Sciatic nerve (tissue), 2 donors: ENCODE measurements around the gene ACACB. TPM values are rescaled to one million over a fixed set of nuclear protein-coding genes. Genes with fewer than 3 reads are reported as not detected.
"Not testable (repeated sequence)": the region's sequence is repeated elsewhere in the genome, so short reads cannot be mapped to it uniquely, and the experiment has no call there.

Source experiments
- ATAC-seq: fragments of 200-7000 bp; cut with Tn5 transposase; one replicate; pipeline ENCODE4 v1.9.1; 2020; ENCODE audit warnings: mild to moderate bottlenecking, moderate library complexity
- DNase-seq: peaks from one replicate; pipeline ENCODE4 v3.0.0-alpha.2; 2020; ENCODE audit warnings: low spot score
- intact Hi-C: fragments of 100-400 bp; cut with DNase I; formaldehyde crosslinking; loops from one replicate; pipeline ENCODE4 v1.14.2; 2022
- total RNA-seq: library from RNA; stranded (reverse); fragmentation: NEBNext Ultra II Directional; extraction: Animal tissue kit (Norgen Biotek cat#: 25700); gene quantifications from one replicate; pipeline ENCODE4 v1.2.1, GENCODE V29; 2021
- donor health status: DM: no; HTN: no; CAD: no.
- donor health status: DM: no; HTN: no; CAD: no.

ACACB gene
- total RNA-seq, 1 donor from 2014 or later = 112 TPM

- no peak for DNase-seq
- intact Hi-C loops = no loop called here
- no peak for ATAC-seq
These were observed 46.2 kb downstream of the ACACB start for GRCh38 chr12:109162551-109162950.

DNA sequence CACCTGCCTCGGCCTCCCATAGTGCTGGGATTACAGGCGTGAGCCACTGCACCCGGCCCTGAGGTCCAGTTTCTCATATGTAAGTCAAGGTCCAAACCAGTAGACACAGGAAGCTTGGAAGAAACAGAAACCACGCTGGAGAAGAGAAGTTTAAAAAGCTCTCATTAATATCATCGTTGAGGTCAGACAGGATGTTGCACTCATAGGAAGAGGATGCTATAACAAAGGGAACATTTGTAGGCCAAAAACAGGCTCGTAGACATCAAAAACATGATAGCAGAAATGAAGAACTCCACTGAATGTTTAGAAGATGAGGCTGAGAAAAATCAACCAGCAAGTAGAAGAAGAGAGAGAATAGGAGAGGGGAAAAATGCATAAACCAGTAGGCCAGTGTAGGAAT lies 46.8 kb downstream of the ACACB start:
- intact Hi-C loops = no loop called here
- ATAC-seq = no peak
- peak; percentile 14 for DNase-seq

DNA sequence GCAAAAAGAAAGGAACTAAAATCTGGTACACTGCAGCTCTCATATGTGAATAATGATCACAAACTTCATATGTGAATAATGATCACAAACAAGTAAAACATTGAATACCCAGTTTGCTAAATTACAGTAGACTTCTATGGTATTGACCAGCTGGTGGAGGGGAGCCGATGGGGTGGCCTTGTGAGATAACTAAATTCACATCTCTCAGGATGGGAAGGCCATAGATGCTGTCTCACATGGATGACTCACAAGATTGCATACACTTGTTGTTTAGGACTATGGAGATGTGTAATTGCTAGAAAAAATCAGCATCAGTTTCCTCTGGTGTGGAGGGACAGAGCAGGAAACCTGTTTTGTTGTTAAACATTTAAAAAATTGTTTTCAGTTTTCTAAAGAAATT lies 49.2 kb downstream of the ACACB start:
- intact Hi-C loops = no loop called here
- ATAC-seq (no peak), DNase-seq (peak; percentile 3)

GRCh38 chr12:109166371-109166770 lies 50.0 kb downstream of the ACACB start:
- intact Hi-C loops = no loop called here
- no peak for ATAC-seq

GRCh38 chr12:109167781-109168180 lies 51.4 kb downstream of the ACACB start:
- DNase-seq (peak; percentile 46), ATAC-seq (no peak)
- intact Hi-C loops = no loop called here

More at GRCh38 chr12:109166371-109166770, 50.0 kb downstream of the ACACB start:
- peak; percentile 35 for DNase-seq

GRCh38 chr12:109169262-109169661 lies 52.9 kb downstream of the ACACB start:
- no peak for ATAC-seq
- DNase-seq = peak; percentile 27
- intact Hi-C loops = no loop called here

DNA sequence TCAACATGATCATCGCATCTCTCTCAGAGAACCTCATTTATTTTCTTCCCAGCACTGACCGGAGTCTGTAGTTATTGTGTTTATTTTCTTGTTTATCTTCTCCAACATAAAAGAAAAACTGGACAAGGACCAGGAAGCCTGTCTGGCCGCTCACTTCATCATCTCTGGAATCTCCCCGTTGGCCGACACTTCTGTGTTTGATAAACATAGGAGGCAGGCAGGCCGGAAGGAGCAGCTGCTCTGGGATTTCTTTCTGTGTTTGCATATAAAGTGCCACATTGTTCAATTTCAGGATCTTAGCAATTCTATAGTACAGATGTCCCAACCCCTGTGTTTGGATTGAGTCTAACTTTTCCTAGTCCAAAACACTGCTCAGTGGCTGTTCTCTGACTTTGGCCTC lies 53.3 kb downstream of the ACACB start:
- no peak for ATAC-seq
- intact Hi-C loops = no loop called here
- DNase-seq = peak; percentile 31

DNA sequence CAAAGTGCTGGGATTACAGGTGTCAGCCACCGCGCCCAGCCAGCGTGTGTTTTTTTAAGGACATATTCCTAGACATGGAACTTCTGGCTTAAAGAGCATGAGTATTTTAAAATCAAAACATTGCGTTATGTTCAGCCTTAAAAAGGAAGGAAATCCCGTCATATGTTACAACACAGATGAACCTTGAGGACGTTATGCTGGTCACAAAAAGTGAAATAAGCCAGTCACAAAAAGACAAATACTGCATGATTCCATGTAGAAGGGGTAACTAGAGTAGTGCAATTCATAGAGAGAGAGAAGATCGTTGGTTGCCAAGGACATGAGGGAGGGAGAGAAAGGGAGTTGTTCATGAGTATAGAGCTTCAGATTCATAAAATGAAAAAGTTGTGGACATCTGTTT lies 53.9 kb downstream of the ACACB start:
- intact Hi-C loops = no loop called here
- DNase-seq (no peak), ATAC-seq (no peak)

DNA sequence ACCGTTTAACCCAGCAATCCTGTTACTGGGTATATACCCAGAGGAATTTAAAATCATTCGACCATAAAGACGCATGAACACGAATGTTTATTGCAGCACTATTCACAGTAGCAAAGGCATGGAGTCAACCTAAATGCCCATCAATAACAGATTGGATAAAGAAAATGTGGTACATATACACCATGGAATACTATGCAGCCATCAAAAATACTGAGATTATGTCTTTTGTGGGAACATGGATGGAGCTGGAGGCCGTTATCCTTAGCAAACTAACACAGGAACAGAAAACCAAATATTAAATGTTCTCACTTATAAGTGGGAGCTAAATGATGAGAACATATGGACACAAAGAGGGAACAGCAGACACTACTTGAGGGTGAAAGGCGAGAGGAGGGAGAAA lies 56.4 kb downstream of the ACACB start:
- DNase-seq, intact Hi-C loops, ATAC-seq: not testable (repeated sequence)

GRCh38 chr12:109173443-109174240 lies 57.3 kb downstream of the ACACB start:
- ATAC-seq (no peak), DNase-seq (no peak)
- intact Hi-C loops = no loop called here

DNA sequence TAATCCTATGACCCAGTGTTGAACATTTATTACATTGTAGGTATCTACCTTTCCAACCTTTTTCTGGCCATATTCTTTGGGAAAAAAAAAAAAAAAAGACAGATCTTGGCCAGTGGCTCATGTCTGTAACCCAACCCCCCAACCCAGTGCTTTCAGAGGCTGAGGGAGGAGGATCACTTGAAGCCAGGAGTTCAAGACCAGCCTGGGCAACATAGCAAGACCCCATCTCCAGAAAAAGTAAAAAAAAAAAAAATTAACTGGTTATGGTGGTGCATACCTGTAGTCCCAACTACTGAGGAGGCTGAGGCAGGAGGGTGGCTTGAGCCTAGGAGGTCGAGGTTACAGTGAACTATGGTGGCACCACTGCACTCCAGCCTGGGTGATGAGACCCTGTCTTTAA lies 58.1 kb downstream of the ACACB start:
- ATAC-seq = no peak
- DNase-seq = no peak
- intact Hi-C loops = no loop called here

- no peak for DNase-seq
- no peak for ATAC-seq
- intact Hi-C loops = no loop called here
These were observed 62.1 kb downstream of the ACACB start for GRCh38 chr12:109178532-109178931.

- intact Hi-C loops = no loop called here
- DNase-seq (no peak), ATAC-seq (no peak)
These were observed 63.5 kb downstream of the ACACB start for GRCh38 chr12:109179927-109180326.

DNA sequence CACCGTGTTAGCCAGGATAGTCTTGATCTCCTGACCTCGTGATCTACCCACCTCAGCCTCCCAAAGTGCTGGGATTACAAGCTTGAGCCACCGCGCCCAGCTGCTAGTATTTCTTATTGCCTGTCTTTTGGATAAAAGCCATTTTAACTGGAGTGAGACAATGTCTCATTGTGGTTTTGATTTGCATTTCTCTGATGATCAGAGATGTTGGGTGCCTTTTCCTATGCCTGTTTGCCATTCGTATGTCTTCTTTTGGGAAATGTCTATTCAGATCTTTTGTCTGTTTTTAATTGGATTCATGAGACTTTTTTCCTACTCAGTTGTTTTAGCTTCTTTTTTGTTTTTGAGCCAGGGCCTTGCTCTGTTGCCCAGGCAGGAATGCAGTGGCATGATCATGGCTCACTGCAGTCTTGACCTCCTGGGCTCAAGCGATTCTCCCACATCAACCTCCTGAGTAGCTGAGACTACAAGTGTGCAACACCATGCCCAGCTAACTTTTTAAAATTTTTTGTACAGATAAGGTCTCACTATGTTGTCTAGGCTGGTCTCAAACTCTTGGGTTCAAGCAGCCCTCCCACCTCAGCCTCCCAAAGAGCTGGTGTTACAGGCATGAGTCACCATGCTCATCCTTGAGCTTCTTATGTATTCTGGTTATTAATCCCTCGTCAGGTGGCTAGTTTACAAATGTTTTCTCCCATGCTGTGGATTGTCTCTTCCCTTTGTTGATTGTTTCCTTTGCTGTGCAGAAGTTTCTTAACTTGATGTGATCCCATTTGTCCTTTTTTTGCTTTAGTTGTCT lies 65.9 kb downstream of the ACACB start:
- DNase-seq = no peak
- intact Hi-C loops = no loop called here
- no peak for ATAC-seq

DNA sequence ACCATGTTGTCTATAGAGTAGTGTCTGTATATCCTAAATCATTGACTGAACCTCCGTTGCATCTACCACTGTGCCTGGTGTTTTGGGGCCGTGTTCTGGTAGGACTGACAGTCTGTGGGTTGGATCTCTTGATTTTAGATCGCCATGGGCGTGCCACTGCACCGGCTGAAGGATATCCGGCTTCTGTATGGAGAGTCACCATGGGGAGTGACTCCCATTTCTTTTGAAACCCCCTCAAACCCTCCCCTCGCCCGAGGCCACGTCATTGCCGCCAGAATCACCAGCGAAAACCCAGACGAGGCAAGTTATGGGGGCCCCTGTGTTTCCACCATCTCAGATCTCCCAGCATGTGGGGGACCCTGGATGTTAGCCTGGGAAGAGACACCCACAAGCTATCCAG lies 69.1 kb downstream of the ACACB start:
- ATAC-seq = no peak
- intact Hi-C loops = no loop called here
- no peak for DNase-seq

DNA sequence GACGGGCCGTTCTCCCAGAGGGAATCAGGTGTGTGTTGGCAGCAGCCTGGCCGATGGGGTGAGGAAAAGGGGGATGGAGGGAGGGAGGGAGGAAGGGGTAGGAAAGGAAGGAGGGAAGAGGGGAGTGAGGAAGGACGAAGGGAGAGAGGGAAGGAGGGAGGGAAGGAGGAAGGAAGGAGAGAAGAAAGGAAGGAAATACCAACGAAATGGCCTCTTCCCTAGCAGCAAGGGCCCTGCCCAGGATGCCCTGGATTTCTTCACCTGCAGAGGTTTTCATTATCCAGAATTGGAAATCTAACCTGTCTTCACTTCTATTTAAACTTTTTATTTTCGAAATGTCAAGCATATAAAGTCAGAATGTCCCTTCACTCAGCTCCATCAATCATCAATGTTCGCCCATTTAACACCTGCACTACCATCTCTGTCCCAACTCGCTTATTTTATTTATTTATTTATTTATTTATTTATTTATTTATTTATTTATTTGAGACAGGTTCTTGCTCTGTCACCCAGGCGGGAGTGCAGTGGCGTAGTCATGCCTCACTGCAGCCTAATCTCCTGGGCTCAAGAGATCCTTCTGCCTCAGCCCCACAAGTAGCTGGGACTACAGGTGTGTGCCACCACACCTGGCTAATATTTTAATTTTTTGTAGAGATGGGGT lies 70.7 kb downstream of the ACACB start:
- DNase-seq (no peak), ATAC-seq (no peak)
- intact Hi-C loops = no loop called here

- intact Hi-C loops = no loop called here
- no peak for ATAC-seq
These were observed 71.8 kb downstream of the ACACB start for GRCh38 chr12:109188108-109188712.

DNA sequence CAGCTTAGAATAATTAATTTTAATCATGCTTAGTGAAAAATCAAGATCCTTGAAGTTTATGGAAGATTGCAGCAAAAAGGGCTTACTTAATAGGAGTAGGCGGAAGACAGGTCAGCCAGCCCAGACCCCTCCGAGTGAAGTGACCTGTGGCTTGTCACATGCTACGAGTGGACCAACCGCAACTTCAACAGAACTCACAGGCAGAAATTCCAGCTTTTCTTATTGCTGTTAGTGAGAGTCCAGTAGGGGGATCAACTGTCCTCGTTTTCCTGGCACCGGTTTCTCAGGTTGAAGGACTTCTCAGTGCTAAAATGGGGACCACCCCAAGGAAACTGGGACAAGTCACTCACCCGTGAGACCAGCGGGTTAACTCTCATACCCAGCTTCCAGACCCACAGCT lies 72.9 kb downstream of the ACACB start:
- DNase-seq = no peak
- ATAC-seq = no peak
- intact Hi-C loops = no loop called here

More at GRCh38 chr12:109188108-109188712, 71.8 kb downstream of the ACACB start:
- DNase-seq = no peak

DNA sequence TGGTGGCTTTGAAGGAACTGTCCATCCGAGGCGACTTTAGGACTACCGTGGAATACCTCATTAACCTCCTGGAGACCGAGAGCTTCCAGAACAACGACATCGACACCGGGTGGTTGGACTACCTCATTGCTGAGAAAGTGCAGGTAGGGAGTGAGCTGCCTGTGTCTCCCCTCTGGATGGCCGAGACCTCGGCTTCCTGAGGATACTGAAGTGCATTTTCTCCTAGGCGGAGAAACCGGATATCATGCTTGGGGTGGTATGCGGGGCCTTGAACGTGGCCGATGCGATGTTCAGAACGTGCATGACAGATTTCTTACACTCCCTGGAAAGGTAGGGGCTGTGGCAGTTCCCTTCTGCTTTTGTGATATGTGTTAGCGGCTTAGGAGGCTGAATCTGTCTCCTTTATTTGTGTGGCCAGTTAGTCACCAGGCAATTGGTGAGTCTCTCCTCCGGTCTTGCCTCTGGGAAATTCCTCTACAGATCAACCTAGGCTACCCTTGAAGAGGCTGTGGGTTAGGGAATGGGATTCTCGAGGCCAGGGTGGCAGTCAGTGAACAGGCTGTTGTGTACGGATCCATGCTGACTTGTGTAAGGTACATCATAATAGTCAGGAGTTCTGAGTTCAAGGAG lies 75.3 kb downstream of the ACACB start:
- no peak for DNase-seq
- intact Hi-C loops = no loop called here
- no peak for ATAC-seq
